Erythroblast (primary cell): ENCODE results near the gene CNTN4.

Source experiments
- GATA1 ChIP-seq: IDR thresholded peaks from 2 replicates; pipeline ENCODE4 v1.6.1; 2011; ENCODE audit warnings: low read depth, mild to moderate bottlenecking, control low read depth, low read length, moderate library complexity
- POLR2A ChIP-seq: IDR thresholded peaks from 2 replicates; pipeline ENCODE4 v1.6.1; 2011; ENCODE audit warnings: mild to moderate bottlenecking, low read length

DNA sequence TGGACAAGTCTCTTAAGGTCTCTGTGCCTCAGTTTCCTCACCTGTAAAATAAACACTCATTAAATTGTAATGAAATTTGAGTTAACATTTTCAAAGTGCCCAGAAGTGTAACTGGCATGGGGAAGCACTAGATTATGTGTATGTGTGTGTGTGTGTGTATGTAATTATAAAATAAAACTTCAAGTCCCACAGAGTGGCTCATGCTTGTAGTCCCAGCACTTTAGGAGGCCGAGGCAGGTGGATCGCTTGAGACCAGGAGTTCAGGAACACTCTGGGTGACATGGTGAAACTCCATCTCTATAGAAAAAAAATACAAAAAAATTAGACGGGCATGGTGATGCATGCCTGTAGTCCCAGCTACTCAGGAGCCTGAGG, 608.2 kb downstream of the CNTN4 start:
- no peak for TF ChIP-seq POLR2A
- no peak for TF ChIP-seq GATA1
